Liver (tissue), 3 donors: Measurements from ENCODE around the gene ZNF346.

Source experiments
- CTCF ChIP-seq: fragments of 150-350 bp; IDR thresholded peaks from 2 replicates; pipeline ENCODE4 v1.5.1; 2017; ENCODE audit warnings: improper control_type of control experiment, low read depth, low read length; ENCODE audit not compliant: missing input control
- EGR1 ChIP-seq, 2 donors: IDR thresholded peaks; 2 replicates each; pipeline ENCODE4 v1.6.1; 2016 to 2018; ENCODE audit warnings: antibody characterized with exemption in 2 of 2, low read depth in 2 of 2
- GABPA ChIP-seq, 2 donors: IDR thresholded peaks in 1 of 2; conservative IDR thresholded peaks in 1 of 2; 2 replicates each; pipeline ENCODE4 v1.6.1; 2016; ENCODE audit warnings: antibody characterized with exemption in 2 of 2, mild to moderate bottlenecking in 1 of 2, moderate library complexity in 1 of 2
- HNF4G ChIP-seq: IDR thresholded peaks from 2 replicates; pipeline ENCODE4 v1.6.1; 2016; ENCODE audit warnings: antibody characterized with exemption
- JUND ChIP-seq, 2 donors: IDR thresholded peaks; 2 replicates each; pipeline ENCODE4 v1.6.1; 2016; ENCODE audit warnings: antibody characterized with exemption in 2 of 2
- RAD21 ChIP-seq, 2 donors: IDR thresholded peaks; 2 replicates each; pipeline ENCODE4 v1.6.1; 2016; ENCODE audit warnings: antibody characterized with exemption in 2 of 2, mild to moderate bottlenecking in 2 of 2
- RXRA ChIP-seq, 2 donors: IDR thresholded peaks; 2 replicates each; pipeline ENCODE4 v1.6.1; 2017 to 2018; ENCODE audit warnings: antibody characterized with exemption in 2 of 2, mild to moderate bottlenecking in 1 of 2
- SP1 ChIP-seq: IDR thresholded peaks from 2 replicates; pipeline ENCODE4 v1.6.1; 2018; ENCODE audit warnings: antibody characterized with exemption, mild to moderate bottlenecking
- TAF1 ChIP-seq: conservative IDR thresholded peaks from 2 replicates; pipeline ENCODE4 v1.6.1; 2016; ENCODE audit warnings: antibody characterized with exemption, mild to moderate bottlenecking
- YY1 ChIP-seq: IDR thresholded peaks from 2 replicates; pipeline ENCODE4 v1.6.1; 2016; ENCODE audit warnings: antibody characterized with exemption, mild to moderate bottlenecking
- TF ChIP-seq, protein P1 (sequence below): IDR thresholded peaks from 2 replicates; pipeline ENCODE4 v1.6.1; 2016; ENCODE audit warnings: antibody characterized with exemption, mild to moderate bottlenecking
- TF ChIP-seq, protein P2 (sequence below): IDR thresholded peaks from 2 replicates; pipeline ENCODE4 v1.6.1; 2016; ENCODE audit warnings: antibody characterized with exemption
- TF ChIP-seq, protein P3 (sequence below): IDR thresholded peaks from 2 replicates; pipeline ENCODE4 v1.6.1; 2016; ENCODE audit warnings: antibody characterized with exemption
- TF ChIP-seq, protein P4 (sequence below): IDR thresholded peaks from 2 replicates; pipeline ENCODE4 v1.6.1; 2016; ENCODE audit warnings: antibody characterized with exemption
- donor health status: healthy.
- donor health status: healthy.

DNA sequence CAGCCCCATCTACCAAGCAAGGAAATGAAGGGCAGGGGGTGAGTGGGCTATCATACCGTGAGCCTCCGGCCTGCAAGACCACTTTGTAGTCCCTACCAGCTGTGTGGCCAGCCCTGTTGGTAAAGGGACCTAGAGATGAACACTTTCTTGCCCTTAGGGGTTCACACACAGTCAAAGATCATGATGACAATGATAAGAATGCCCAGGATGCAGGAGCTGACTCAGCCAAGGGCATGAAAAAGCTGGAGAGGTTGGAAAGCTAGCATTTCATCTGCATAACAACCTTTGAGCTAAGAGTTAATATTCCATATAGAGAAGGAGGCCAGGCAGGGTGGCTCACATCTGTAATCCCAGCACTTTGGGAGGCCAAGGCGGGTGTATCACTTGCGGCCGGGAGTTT, 45.0 kb downstream of the ZNF346 start:
- TF ChIP-seq CTCF = no peak
- TF ChIP-seq, protein P1, sequence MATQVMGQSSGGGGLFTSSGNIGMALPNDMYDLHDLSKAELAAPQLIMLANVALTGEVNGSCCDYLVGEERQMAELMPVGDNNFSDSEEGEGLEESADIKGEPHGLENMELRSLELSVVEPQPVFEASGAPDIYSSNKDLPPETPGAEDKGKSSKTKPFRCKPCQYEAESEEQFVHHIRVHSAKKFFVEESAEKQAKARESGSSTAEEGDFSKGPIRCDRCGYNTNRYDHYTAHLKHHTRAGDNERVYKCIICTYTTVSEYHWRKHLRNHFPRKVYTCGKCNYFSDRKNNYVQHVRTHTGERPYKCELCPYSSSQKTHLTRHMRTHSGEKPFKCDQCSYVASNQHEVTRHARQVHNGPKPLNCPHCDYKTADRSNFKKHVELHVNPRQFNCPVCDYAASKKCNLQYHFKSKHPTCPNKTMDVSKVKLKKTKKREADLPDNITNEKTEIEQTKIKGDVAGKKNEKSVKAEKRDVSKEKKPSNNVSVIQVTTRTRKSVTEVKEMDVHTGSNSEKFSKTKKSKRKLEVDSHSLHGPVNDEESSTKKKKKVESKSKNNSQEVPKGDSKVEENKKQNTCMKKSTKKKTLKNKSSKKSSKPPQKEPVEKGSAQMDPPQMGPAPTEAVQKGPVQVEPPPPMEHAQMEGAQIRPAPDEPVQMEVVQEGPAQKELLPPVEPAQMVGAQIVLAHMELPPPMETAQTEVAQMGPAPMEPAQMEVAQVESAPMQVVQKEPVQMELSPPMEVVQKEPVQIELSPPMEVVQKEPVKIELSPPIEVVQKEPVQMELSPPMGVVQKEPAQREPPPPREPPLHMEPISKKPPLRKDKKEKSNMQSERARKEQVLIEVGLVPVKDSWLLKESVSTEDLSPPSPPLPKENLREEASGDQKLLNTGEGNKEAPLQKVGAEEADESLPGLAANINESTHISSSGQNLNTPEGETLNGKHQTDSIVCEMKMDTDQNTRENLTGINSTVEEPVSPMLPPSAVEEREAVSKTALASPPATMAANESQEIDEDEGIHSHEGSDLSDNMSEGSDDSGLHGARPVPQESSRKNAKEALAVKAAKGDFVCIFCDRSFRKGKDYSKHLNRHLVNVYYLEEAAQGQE = no peak
- no peak for TF ChIP-seq YY1
- TF ChIP-seq SP1 = no peak
- TF ChIP-seq RAD21 (IDR thresholded peaks at IDR 0.05) = no peak
- TF ChIP-seq, protein P2, sequence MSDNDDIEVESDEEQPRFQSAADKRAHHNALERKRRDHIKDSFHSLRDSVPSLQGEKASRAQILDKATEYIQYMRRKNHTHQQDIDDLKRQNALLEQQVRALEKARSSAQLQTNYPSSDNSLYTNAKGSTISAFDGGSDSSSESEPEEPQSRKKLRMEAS = no peak
- no peak for TF ChIP-seq RXRA (IDR thresholded peaks at IDR 0.05)
- TF ChIP-seq, protein P3, sequence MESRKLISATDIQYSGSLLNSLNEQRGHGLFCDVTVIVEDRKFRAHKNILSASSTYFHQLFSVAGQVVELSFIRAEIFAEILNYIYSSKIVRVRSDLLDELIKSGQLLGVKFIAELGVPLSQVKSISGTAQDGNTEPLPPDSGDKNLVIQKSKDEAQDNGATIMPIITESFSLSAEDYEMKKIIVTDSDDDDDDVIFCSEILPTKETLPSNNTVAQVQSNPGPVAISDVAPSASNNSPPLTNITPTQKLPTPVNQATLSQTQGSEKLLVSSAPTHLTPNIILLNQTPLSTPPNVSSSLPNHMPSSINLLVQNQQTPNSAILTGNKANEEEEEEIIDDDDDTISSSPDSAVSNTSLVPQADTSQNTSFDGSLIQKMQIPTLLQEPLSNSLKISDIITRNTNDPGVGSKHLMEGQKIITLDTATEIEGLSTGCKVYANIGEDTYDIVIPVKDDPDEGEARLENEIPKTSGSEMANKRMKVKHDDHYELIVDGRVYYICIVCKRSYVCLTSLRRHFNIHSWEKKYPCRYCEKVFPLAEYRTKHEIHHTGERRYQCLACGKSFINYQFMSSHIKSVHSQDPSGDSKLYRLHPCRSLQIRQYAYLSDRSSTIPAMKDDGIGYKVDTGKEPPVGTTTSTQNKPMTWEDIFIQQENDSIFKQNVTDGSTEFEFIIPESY = no peak
- TF ChIP-seq TAF1 = no peak
- no peak for TF ChIP-seq GABPA (IDR thresholded peaks at IDR 0.05 in 1 of 2, conservative IDR thresholded peaks at IDR 0.05 in 1 of 2)
- no peak for TF ChIP-seq EGR1 (IDR thresholded peaks at IDR 0.05; ENCODE audit: low read depth in 2 of 2)
- TF ChIP-seq, protein P4, sequence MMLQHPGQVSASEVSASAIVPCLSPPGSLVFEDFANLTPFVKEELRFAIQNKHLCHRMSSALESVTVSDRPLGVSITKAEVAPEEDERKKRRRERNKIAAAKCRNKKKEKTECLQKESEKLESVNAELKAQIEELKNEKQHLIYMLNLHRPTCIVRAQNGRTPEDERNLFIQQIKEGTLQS = no peak
- TF ChIP-seq JUND (IDR thresholded peaks at IDR 0.05) = no peak
- TF ChIP-seq HNF4G = no peak
